Fibroblast of lung (primary cell): Measurements from ENCODE around the gene RHOD. TPM values are rescaled to one million over a fixed set of nuclear protein-coding genes. Genes with fewer than 3 reads are reported as not detected.

ENCODE experiments used
- DNase-seq, 2 donors: peaks; one replicate each; pipeline versions ENCODE4 v3.0.0 to v3.0.0-alpha.2; 2010; ENCODE audit warnings: low read depth in 2 of 2
- H2AFZ ChIP-seq: 2 replicates; pipeline ENCODE4 v1.5.1; 2012; ENCODE audit warnings: low read length, control low read depth, inconsistent platforms
- H3K27ac ChIP-seq: 2 replicates; pipeline ENCODE4 v1.5.1; 2011; ENCODE audit warnings: low read length, control low read depth; ENCODE audit not compliant: insufficient read depth
- H3K27me3 ChIP-seq: 2 replicates; pipeline ENCODE4 v1.5.1; 2011; ENCODE audit warnings: mild to moderate bottlenecking, low read length; ENCODE audit not compliant: control insufficient read depth, insufficient read depth
- H3K36me3 ChIP-seq: 2 replicates; pipeline ENCODE4 v1.5.1; 2011; ENCODE audit warnings: low read length; ENCODE audit not compliant: control insufficient read depth, insufficient read depth
- H3K4me1 ChIP-seq: 2 replicates; pipeline ENCODE4 v1.5.1; 2011; ENCODE audit warnings: low read length; ENCODE audit not compliant: control insufficient read depth, insufficient read depth; ENCODE audit errors: extremely low read depth
- H3K4me2 ChIP-seq: 2 replicates; pipeline ENCODE4 v1.5.1; 2011; ENCODE audit warnings: low read length, control low read depth; ENCODE audit not compliant: insufficient read depth; ENCODE audit errors: extremely low read depth
- H3K4me3 ChIP-seq, 4 experiments: fragments of 200-600 bp in 1 of 4; sonication (generic) in 1 of 4; replicated peaks in 1 of 4; 2 replicates each; pipeline ENCODE4 v1.5.1; 2011 to 2016; ENCODE audit warnings: low read length in 4 of 4, low read depth in 3 of 4, mild to moderate bottlenecking in 3 of 4, control low read depth in 2 of 4, inconsistent platforms in 1 of 4, mixed read lengths in 1 of 4; ENCODE audit not compliant: insufficient read depth in 1 of 4; ENCODE audit errors: control extremely low read depth in 1 of 4
- H3K79me2 ChIP-seq: 2 replicates; pipeline ENCODE4 v1.5.1; 2012; ENCODE audit warnings: mild to moderate bottlenecking, low read length, inconsistent platforms; ENCODE audit not compliant: control insufficient read depth, insufficient read depth
- H3K9ac ChIP-seq: 2 replicates; pipeline ENCODE4 v1.5.1; 2011; ENCODE audit warnings: mild to moderate bottlenecking, low read length, control low read depth; ENCODE audit not compliant: insufficient read depth
- H3K9me3 ChIP-seq: 2 replicates; pipeline ENCODE4 v1.5.1; 2012; ENCODE audit warnings: low read depth, low read length; ENCODE audit not compliant: control insufficient read depth, insufficient read depth
- H4K20me1 ChIP-seq: 2 replicates; pipeline ENCODE4 v1.5.1; 2011; ENCODE audit warnings: low read length; ENCODE audit not compliant: control insufficient read depth, insufficient read depth; ENCODE audit errors: extremely low read depth
- EZH2 ChIP-seq: IDR thresholded peaks from 2 replicates; pipeline ENCODE4 v1.5.1; 2012; ENCODE audit warnings: low read length, control low read depth, mild to moderate bottlenecking; ENCODE audit errors: missing control alignments
- polyA plus RNA-seq, 2 donors: library from polyadenylated mRNA; depleted of rRNA in 1 of 2; stranded (reverse) in 1 of 2; unstranded in 1 of 2; fragments of >200 nt; gene quantifications; 2 replicates each; pipeline ENCODE4 v1.2.1, GENCODE V29; 2011 to 2012; ENCODE audit warnings: missing spikeins in 1 of 2
- total RNA-seq: library from RNA; depleted of rRNA; stranded (reverse); fragments of >200 nt; gene quantifications from 2 replicates; pipeline ENCODE4 v1.2.1, GENCODE V29; 2014
- TF ChIP-seq, protein P1 (sequence below), 2 donors: IDR thresholded peaks in 1 of 2; conservative IDR thresholded peaks in 1 of 2; 1 replicate in 1 of 2; 2 replicates in 1 of 2; pipeline ENCODE4 v1.5.1; 2011 to 2012; ENCODE audit warnings: low read length in 2 of 2, control low read depth in 1 of 2, inconsistent platforms in 1 of 2, low read depth in 1 of 2, mild to moderate bottlenecking in 1 of 2

RHOD gene
- total and polyA plus RNA-seq, 2 donors (not counting 1 experiment from before 2014, with no cell fraction given) = 4.7 to 12.9 TPM

DNA sequence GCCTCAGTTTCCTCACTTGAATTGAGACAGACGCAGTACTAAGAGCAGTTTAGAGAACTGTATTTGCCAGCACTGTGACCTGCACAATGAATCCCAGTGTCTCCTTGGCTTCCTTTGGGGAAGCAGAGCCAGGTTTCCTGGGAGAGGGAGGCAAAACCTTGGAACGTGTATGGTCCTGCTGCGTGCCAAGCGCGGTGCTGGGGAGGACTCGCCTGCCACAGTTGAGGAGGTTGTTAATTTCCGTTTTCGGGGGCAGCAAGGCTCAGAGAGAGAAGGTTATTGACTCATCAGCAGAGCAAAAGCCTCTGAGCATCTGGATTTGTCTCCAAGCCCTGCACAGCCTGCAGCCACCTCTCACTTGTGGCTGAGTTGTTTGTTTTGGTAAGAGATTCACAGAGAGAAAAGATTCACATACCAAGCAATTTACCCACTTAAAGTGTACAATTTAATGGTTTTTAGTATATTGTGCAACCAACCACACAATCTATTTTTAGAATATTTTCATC, 22.9 kb upstream of the RHOD start:
- Histone ChIP-seq H3K36me3 (no peaks in the 10 kb centered on the region), H3K79me2 (no peaks in the 10 kb centered on the region), H3K9me3 (no peaks in the 10 kb centered on the region), H3K4me3 (no peak overlapping the region), H4K20me1 (no peaks in the 10 kb centered on the region), H2AFZ (no peak overlapping the region), H3K4me1 (peaks cover 18% of the 10 kb centered on the region), H3K27ac (peak overlapping the region; percentile 22), H3K27me3 (peaks cover 7% of the 10 kb centered on the region), H3K9ac (no peak overlapping the region), H3K4me2 (peak overlapping the region; percentile 68)
- DNase-seq = peak; percentile 93 to 99
- TF ChIP-seq, protein P1, sequence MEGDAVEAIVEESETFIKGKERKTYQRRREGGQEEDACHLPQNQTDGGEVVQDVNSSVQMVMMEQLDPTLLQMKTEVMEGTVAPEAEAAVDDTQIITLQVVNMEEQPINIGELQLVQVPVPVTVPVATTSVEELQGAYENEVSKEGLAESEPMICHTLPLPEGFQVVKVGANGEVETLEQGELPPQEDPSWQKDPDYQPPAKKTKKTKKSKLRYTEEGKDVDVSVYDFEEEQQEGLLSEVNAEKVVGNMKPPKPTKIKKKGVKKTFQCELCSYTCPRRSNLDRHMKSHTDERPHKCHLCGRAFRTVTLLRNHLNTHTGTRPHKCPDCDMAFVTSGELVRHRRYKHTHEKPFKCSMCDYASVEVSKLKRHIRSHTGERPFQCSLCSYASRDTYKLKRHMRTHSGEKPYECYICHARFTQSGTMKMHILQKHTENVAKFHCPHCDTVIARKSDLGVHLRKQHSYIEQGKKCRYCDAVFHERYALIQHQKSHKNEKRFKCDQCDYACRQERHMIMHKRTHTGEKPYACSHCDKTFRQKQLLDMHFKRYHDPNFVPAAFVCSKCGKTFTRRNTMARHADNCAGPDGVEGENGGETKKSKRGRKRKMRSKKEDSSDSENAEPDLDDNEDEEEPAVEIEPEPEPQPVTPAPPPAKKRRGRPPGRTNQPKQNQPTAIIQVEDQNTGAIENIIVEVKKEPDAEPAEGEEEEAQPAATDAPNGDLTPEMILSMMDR (conservative IDR thresholded peaks at IDR 0.05 in 1 of 2, IDR thresholded peaks at IDR 0.05 in 1 of 2; ENCODE audit: low read depth in 1 of 2, low read length in 2 of 2) = no peak
- TF ChIP-seq EZH2 = no peak

DNA sequence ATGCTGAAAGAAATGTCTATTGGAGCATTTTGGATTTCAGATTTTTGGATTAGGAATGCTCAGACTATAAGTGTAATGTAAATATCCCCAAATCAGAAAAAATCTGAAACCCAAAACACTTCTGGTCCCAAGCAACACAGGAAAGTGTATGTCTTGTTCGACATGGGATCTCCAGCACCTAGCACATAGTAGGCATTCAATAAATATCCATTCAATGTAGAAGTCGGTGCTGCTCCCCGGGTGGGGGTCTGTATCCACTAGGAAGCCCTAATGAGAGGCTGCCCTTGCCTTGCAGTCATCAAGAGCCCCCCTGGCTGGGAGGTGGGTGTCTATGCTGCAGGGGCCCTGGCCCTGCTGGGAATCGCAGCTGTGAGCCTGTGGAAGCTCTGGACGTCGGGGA, 22.3 kb upstream of the RHOD start:
- Histone ChIP-seq H3K9ac (no peak overlapping the region), H3K36me3 (no peaks in the 10 kb centered on the region), H3K4me1 (peaks cover 18% of the 10 kb centered on the region), H3K4me2 (peak overlapping the region; percentile 13), H3K9me3 (no peaks in the 10 kb centered on the region), H3K27me3 (peaks cover under 1% of the 10 kb centered on the region), H3K4me3 (no peak overlapping the region), H3K79me2 (no peaks in the 10 kb centered on the region), H4K20me1 (no peaks in the 10 kb centered on the region), H3K27ac (no peak overlapping the region), H2AFZ (no peak overlapping the region)
- no peak for DNase-seq
- TF ChIP-seq, protein P1 (conservative IDR thresholded peaks at IDR 0.05 in 1 of 2, IDR thresholded peaks at IDR 0.05 in 1 of 2; ENCODE audit: low read depth in 1 of 2, low read length in 2 of 2) = no peak
- no peak for TF ChIP-seq EZH2

DNA sequence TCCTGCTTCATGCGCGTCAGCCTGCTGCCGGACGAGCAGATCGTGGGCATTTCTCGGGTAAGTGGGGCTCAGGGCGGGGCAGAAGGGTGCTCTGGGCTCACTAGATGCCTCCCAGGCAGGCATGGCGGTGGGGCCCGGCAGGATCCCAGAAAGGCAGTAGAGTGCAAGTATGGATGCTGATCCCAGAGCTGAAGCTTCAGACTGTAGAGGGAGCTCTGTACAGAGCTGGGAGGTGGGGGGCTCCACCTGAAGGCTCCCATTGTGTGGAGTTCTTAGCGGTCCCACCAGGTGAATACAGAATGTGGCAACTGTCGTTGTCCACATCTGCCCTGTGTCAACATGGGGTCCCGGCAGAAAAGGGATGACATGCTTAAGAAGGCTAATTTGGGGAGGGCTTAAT, 16.5 kb upstream of the RHOD start:
- TF ChIP-seq, protein P1 (conservative IDR thresholded peaks at IDR 0.05 in 1 of 2, IDR thresholded peaks at IDR 0.05 in 1 of 2; ENCODE audit: low read depth in 1 of 2, low read length in 2 of 2) = no peak
- TF ChIP-seq EZH2 = no peak
- H4K20me1 ChIP-seq = no peaks in the 10 kb centered on the region
- peaks cover 6% of the 10 kb centered on the region for H3K27me3 ChIP-seq
- no peaks in the 10 kb centered on the region for H3K79me2 ChIP-seq
- DNase-seq = no peak
- H3K36me3 ChIP-seq = no peaks in the 10 kb centered on the region
- H3K9me3 ChIP-seq = no peaks in the 10 kb centered on the region
- no peak overlapping the region for H3K4me2 ChIP-seq
- no peak overlapping the region for H3K4me3 ChIP-seq
- H3K27ac ChIP-seq = no peak overlapping the region
- no peak overlapping the region for H3K9ac ChIP-seq
- no peaks in the 10 kb centered on the region for H3K4me1 ChIP-seq
- H2AFZ ChIP-seq = no peak overlapping the region
